Astrocyte of the cerebellum (primary cell): ENCODE measurements around the gene CD52.

Experiments used
- DNase-seq: peaks from one replicate; pipeline ENCODE4 v3.0.0-alpha.2; 2011; ENCODE audit warnings: low read depth
- H3K4me3 ChIP-seq: 2 replicates; pipeline ENCODE4 v1.5.1; 2011; ENCODE audit warnings: mild to moderate bottlenecking, low read depth, low read length, moderate library complexity
- CTCF ChIP-seq: IDR thresholded peaks from 2 replicates; pipeline ENCODE4 v1.5.1; 2012; ENCODE audit warnings: low read length, low read depth, moderate library complexity, mild to moderate bottlenecking; ENCODE audit errors: missing control alignments
- in situ Hi-C: cut with HindIII; loops from 2 replicates; pipeline ENCODE4 v1.10.0; 2017; ENCODE audit warnings: low sequenced_read_pairs

Gene CD52

GRCh38 chr1:26350701-26351589 lies 33.2 kb downstream of the CD52 start:
- TF ChIP-seq CTCF = no peak
- in situ Hi-C loops = no loop called here
- no peak overlapping the region for H3K4me3 ChIP-seq
- DNase-seq = no peak

GRCh38 chr1:26351590-26352337 lies 34.0 kb downstream of the CD52 start:
- DNase-seq = peak; percentile 43
- no peak overlapping the region for H3K4me3 ChIP-seq
- in situ Hi-C loops = no loop called here
- no peak for TF ChIP-seq CTCF

- H3K4me3 ChIP-seq = no peak overlapping the region
- in situ Hi-C loops = no loop called here
- no peak for DNase-seq
- no peak for TF ChIP-seq CTCF
These were observed 34.6 kb downstream of the CD52 start for GRCh38 chr1:26352338-26352679.

GRCh38 chr1:26353210-26353859 lies 35.6 kb downstream of the CD52 start:
- in situ Hi-C loops = no loop called here
- no peak for TF ChIP-seq CTCF
- no peak for DNase-seq
- H3K4me3 ChIP-seq = no peak overlapping the region

- DNase-seq = no peak
- in situ Hi-C loops = no loop called here
- H3K4me3 ChIP-seq = no peak within 1 kb of the TSS
These were observed 36.4 kb downstream of the CD52 start, which contains the start of gene CRYBG2 for GRCh38 chr1:26353976-26354820. Gene CRYBG2 (minus strand): TSS chr1:26354130. CDS start chr1:26346657, 7,473 bp downstream.

More at GRCh38 chr1:26353976-26354820, 36.4 kb downstream of the CD52 start, which contains the start of gene CRYBG2:
- TF ChIP-seq CTCF = no peak
